ENCODE results near the gene FBRS. TPM values are rescaled to one million over a fixed set of nuclear protein-coding genes. Genes with fewer than 3 reads are reported as not detected.

FBRS gene
- 10 to 100 TPM; 22.0 to 34.8 (median 28.0) TPM for total RNA-seq

GRCh38 chr16:30657866-30658730 lies at the start of gene FBRS:
Gene FBRS, plus strand, starts transcription at chr16:30658431. Its CDS starts 1,088 bp downstream, at chr16:30659519.
- intact Hi-C loops (cut with DNase I; ENCODE audit: low total_unique reads) (loop anchor here (1.0 to 2.0 kb wide), 5 partner anchors 8 to 415 kb away; partner anchors contain the start of gene PRR14), in situ Hi-C loops (cut with MboI; ENCODE audit: low sequenced_read_pairs in 4 of 4) (no loop called here)
- Histone ChIP-seq H3K4me1 (peaks cover 32 to 33% of the 10 kb centered on the region in 2 donors), H3K4me3 (peak within 1 kb of the TSS; percentile 61 to 89 (median 79)), H3K36me3 (peaks cover 3 to 53% of the 10 kb centered on the region in 2 donors), H3K9me3 (no peaks in the 10 kb centered on the region), H3K27me3 (no peaks in the 10 kb centered on the region), H3K27ac (peak within 1 kb of the TSS; percentile 93 to 99 (median 96))
- peak; percentile 83 to 88 for ATAC-seq
- TF ChIP-seq POLR2A (IDR thresholded peaks at IDR 0.05): peak; percentile 83 to 88
- TF ChIP-seq, protein P1, sequence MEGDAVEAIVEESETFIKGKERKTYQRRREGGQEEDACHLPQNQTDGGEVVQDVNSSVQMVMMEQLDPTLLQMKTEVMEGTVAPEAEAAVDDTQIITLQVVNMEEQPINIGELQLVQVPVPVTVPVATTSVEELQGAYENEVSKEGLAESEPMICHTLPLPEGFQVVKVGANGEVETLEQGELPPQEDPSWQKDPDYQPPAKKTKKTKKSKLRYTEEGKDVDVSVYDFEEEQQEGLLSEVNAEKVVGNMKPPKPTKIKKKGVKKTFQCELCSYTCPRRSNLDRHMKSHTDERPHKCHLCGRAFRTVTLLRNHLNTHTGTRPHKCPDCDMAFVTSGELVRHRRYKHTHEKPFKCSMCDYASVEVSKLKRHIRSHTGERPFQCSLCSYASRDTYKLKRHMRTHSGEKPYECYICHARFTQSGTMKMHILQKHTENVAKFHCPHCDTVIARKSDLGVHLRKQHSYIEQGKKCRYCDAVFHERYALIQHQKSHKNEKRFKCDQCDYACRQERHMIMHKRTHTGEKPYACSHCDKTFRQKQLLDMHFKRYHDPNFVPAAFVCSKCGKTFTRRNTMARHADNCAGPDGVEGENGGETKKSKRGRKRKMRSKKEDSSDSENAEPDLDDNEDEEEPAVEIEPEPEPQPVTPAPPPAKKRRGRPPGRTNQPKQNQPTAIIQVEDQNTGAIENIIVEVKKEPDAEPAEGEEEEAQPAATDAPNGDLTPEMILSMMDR (IDR thresholded peaks at IDR 0.05 in 4 of 5, conservative IDR thresholded peaks at IDR 0.05 in 1 of 5): peak; percentile 64 to 90 (median 83)
- DNase-seq: peak; percentile 100

DNA sequence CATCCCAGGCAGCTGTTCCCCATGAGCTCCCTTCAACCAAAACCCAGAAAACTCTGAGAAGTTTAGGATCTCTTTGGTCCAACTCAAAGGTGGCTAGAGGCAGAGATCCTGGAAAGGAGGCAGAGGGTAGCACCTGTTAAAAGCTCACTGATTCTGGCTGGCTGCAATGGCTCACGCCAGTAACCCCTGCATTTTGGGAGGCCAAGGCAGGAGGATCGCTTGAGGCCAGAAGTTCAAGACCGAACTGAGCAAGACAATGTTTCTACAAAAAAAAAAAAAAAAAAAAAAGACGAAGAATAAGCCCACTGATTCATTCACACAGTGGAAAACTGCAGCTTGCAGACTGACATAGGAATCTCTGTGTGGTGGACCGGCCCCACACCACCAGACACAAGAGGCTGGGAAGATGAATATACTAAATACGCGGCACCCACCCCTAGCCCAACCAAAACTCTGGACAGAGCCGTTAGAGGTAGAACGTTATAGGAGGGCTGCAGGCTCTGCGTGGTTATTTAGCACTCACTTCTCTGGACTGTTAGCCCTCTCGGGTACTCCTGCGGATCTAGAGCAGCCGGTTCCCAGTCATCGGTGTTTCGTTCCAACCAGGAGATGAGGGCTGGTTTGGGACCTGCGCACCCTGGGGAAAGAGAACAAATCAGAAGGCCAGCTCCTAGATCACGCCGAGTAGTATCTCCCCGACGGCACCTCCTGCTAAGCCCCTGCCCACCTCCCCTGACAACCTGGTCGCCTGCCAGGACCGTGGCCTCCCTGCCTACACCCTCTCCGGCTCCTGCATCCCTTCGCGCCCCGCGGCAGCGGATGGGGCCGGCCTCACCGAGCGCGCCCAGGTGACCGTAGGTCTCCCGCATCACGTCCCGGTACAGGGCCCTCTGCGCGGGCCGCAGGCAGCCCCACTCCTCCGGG lies 49.0 kb upstream of the FBRS start:
- H3K27ac ChIP-seq: peak overlapping the region; percentile 91 to 99 (median 94)
- in situ Hi-C loops (cut with MboI; ENCODE audit: low sequenced_read_pairs in 4 of 4): no loop called here
- ATAC-seq (peak; percentile 27 to 50), DNase-seq (peak in 1 of 2 donors; percentile 39)
- H3K36me3 ChIP-seq: peaks cover 0 to 36% of the 10 kb centered on the region in 2 donors
- no peak for TF ChIP-seq POLR2A (IDR thresholded peaks at IDR 0.05)
- TF ChIP-seq, protein P1 (IDR thresholded peaks at IDR 0.05 in 4 of 5, conservative IDR thresholded peaks at IDR 0.05 in 1 of 5): no peak
- no peaks in the 10 kb centered on the region for H3K9me3 ChIP-seq
- H3K27me3 ChIP-seq: no peaks in the 10 kb centered on the region
- H3K4me1 ChIP-seq: no peaks in the 10 kb centered on the region
- intact Hi-C loops (cut with DNase I; ENCODE audit: low total_unique reads): loop anchor here (5.0 kb wide), 1 partner anchor 37 kb away; the partner anchor contains the start of gene ZNF688
- H3K4me3 ChIP-seq: peak overlapping the region; percentile 80 to 100 (median 98)

GRCh38 chr16:30609926-30610839 lies 48.0 kb upstream of the FBRS start, which contains the start of gene ZNF689:
Gene ZNF689, minus strand, starts transcription at chr16:30610389. Its CDS starts 348 bp downstream, at chr16:30610041.
- no peaks in the 10 kb centered on the region for H3K27me3 ChIP-seq
- peak; percentile 94 for DNase-seq
- H3K9me3 ChIP-seq: no peaks in the 10 kb centered on the region
- in situ Hi-C loops (cut with MboI; ENCODE audit: low sequenced_read_pairs in 4 of 4): no loop called here
- no peaks in the 10 kb centered on the region for H3K4me1 ChIP-seq
- intact Hi-C loops (cut with DNase I; ENCODE audit: low total_unique reads): loop anchor here (1.0 to 5.0 kb wide), 4 partner anchors 25 to 40 kb away; partner anchors contain the start of genes PRR14, ZNF688 and ZNF785
- H3K36me3 ChIP-seq: peaks cover 0 to 26% of the 10 kb centered on the region in 2 donors
- H3K27ac ChIP-seq: peak within 1 kb of the TSS; percentile 91 to 99 (median 94)
- TF ChIP-seq, protein P1 (IDR thresholded peaks at IDR 0.05 in 4 of 5, conservative IDR thresholded peaks at IDR 0.05 in 1 of 5): no peak
- peak in 1 of 2 donors; percentile 45 for TF ChIP-seq POLR2A (IDR thresholded peaks at IDR 0.05)
- ATAC-seq: peak; percentile 100
- H3K4me3 ChIP-seq: peak within 1 kb of the TSS; percentile 80 to 100 (median 98)
